Stomach (tissue), 9 donors: ENCODE data around the gene TSC22D4. TPM values are rescaled to one million over a fixed set of nuclear protein-coding genes. Genes with fewer than 3 reads are reported as not detected.

Source experiments
- DNase-seq, 2 donors: peaks; one replicate each; pipeline versions ENCODE4 v3.0.0 to v3.0.0-alpha.2; 2013 to 2019
- H3K27ac ChIP-seq, 5 donors: fragments of 200-600 bp in 4 of 5; sonication (generic) in 4 of 5; one replicate each; pipeline ENCODE4 v1.5.1; 2013 to 2019; ENCODE audit warnings: mild to moderate bottlenecking in 1 of 5, moderate library complexity in 1 of 5
- H3K27me3 ChIP-seq, 3 donors: fragments of 200-600 bp; sonication (generic); one replicate each; pipeline ENCODE4 v1.5.1; 2017 to 2019; ENCODE audit warnings: mixed run types in 1 of 3
- H3K36me3 ChIP-seq, 4 donors: fragments of 200-600 bp; sonication (generic); 1 replicate in 3 of 4; 2 replicates in 1 of 4; pipeline ENCODE4 v1.5.1; 2016 to 2019
- H3K4me1 ChIP-seq, 4 donors: fragments of 200-600 bp; sonication (generic); one replicate each; pipeline ENCODE4 v1.5.1; 2016 to 2019
- H3K4me3 ChIP-seq, 4 donors: fragments of 200-600 bp; sonication (generic) in 3 of 4; one replicate each; pipeline ENCODE4 v1.5.1; 2016 to 2019; ENCODE audit warnings: mild to moderate bottlenecking in 1 of 4
- H3K9me3 ChIP-seq, 4 donors: fragments of 200-600 bp; sonication (generic); one replicate each; pipeline ENCODE4 v1.5.1; 2016 to 2019
- CTCF ChIP-seq, 7 experiments: fragments of 450-650 bp in 4 of 7; fragments of 200-600 bp in 3 of 7; sonication (generic) in 3 of 7; IDR thresholded peaks; one replicate each; pipeline ENCODE4 v1.5.1; 2016 to 2019; ENCODE audit warnings: antibody characterized with exemption in 7 of 7, control low read depth in 2 of 7, mild to moderate bottlenecking in 1 of 7
- EP300 ChIP-seq: sonication (generic); formaldehyde crosslinking; IDR thresholded peaks from one replicate; pipeline ENCODE4 v1.6.1; 2017; ENCODE audit warnings: antibody characterized with exemption
- POLR2A ChIP-seq, 4 donors: fragments of 450-650 bp; IDR thresholded peaks; one replicate each; pipeline ENCODE4 v1.6.1; 2016; ENCODE audit warnings: antibody characterized with exemption in 4 of 4, control low read depth in 2 of 4, mild to moderate bottlenecking in 1 of 4, moderate library complexity in 1 of 4
- POLR2AphosphoS5 ChIP-seq, 3 donors: sonication (generic); formaldehyde crosslinking; IDR thresholded peaks; one replicate each; pipeline ENCODE4 v1.6.1; 2016; ENCODE audit warnings: antibody characterized with exemption in 3 of 3
- WGBS, 5 donors: extraction: QIAGEN DNeasy Blood & Tissue Kit in 3 of 5; methylation state at CpG; one replicate each; pipeline versions ENCODE4 v1.1.5 to v1.1.7; 2013 to 2018; 5-methylcytosine and 5-hydroxymethylcytosine counted together
- intact Hi-C: fragments of 100-400 bp; cut with DNase I; formaldehyde crosslinking; loops from one replicate; pipeline ENCODE4 v1.15.1; 2023; ENCODE audit warnings: low total_unique reads
- polyA plus RNA-seq, 3 donors: library from polyadenylated mRNA; stranded (reverse); fragments of 200-250 nt; gene quantifications; one replicate each; pipeline ENCODE4 v1.2.3, GENCODE V29; 2013
- total RNA-seq, 5 donors: library from RNA; depleted of rRNA; stranded (reverse); fragments of >200 nt; gene quantifications; one replicate each; pipeline versions ENCODE4 v1.1.0 to v1.2.3, GENCODE V29; 2014 to 2016
- donor health status: healthy with polysubstance abuse.
- donor health status: Bipolar disorder and iron deficiency.
- donor health status: healthy.

Gene TSC22D4
- total and polyA plus RNA-seq, 8 donors: 9.4 to 120 (median 31.5) TPM

GRCh38 chr7:100428199-100428966, 50.6 kb downstream of the TSC22D4 start, which contains the start of gene ZCWPW1:
Gene ZCWPW1, minus strand, starts transcription at chr7:100428703. Its CDS starts 8,054 bp downstream, at chr7:100420649.
- 0 to 2% (median 1%) methylated on average over 62 to 66 of the region's 66 CpGs for WGBS, 5 donors
- intact Hi-C loops: no loop called here

GRCh38 chr7:100427762-100428198, 51.2 kb downstream of the TSC22D4 start:
- Histone ChIP-seq H3K9me3 (no peaks in the 10 kb centered on the region), H3K4me3 (peak overlapping the region; percentile 76 to 99 (median 85)), H3K27me3 (no peaks in the 10 kb centered on the region), H3K36me3 (peaks cover 0 to 23% (median 10%) of the 10 kb centered on the region in 4 donors), H3K27ac (peak overlapping the region; percentile 98 to 100 (median 100)), H3K4me1 (peaks cover 25 to 35% (median 33%) of the 10 kb centered on the region in 4 donors)
- intact Hi-C loops: no loop called here
- TF ChIP-seq EP300 (no peak), POLR2A (IDR thresholded peaks at IDR 0.05) (no peak), CTCF (IDR thresholded peaks at IDR 0.05) (no peak), POLR2AphosphoS5 (IDR thresholded peaks at IDR 0.05) (no peak)
- WGBS, 5 donors: 48 to 53% (median 52%) methylated on average over 16 of the region's 16 CpGs
- DNase-seq: no peak

More at GRCh38 chr7:100428199-100428966, 50.6 kb downstream of the TSC22D4 start, which contains the start of gene ZCWPW1:
- peak; percentile 95 to 99 for DNase-seq
- H3K4me3 ChIP-seq: peak within 1 kb of the TSS; percentile 76 to 99 (median 85)
- peaks cover 25 to 41% (median 39%) of the 10 kb centered on the region in 4 donors for H3K4me1 ChIP-seq
- H3K27ac ChIP-seq: peak within 1 kb of the TSS; percentile 98 to 100 (median 100)
- TF ChIP-seq CTCF (IDR thresholded peaks at IDR 0.05) (peak in 1 of 7 experiments; percentile 5), POLR2A (IDR thresholded peaks at IDR 0.05) (peak in 3 of 4 donors; percentile 99 to 100 (median 100)), EP300 (no peak), POLR2AphosphoS5 (IDR thresholded peaks at IDR 0.05) (peak; percentile 100)
- H3K9me3 ChIP-seq: no peaks in the 10 kb centered on the region
- no peaks in the 10 kb centered on the region for H3K27me3 ChIP-seq
- peaks cover 4 to 27% (median 16%) of the 10 kb centered on the region in 4 donors for H3K36me3 ChIP-seq

- Histone ChIP-seq H3K36me3 (peaks cover 0 to 14% (median 5%) of the 10 kb centered on the region in 4 donors), H3K4me3 (no peak overlapping the region), H3K9me3 (no peaks in the 10 kb centered on the region), H3K27ac (no peak overlapping the region), H3K4me1 (peaks cover 16 to 22% (median 21%) of the 10 kb centered on the region in 4 donors), H3K27me3 (no peaks in the 10 kb centered on the region)
- DNase-seq: no peak
- intact Hi-C loops: no loop called here
- TF ChIP-seq CTCF (IDR thresholded peaks at IDR 0.05) (no peak), EP300 (no peak), POLR2A (IDR thresholded peaks at IDR 0.05) (no peak), POLR2AphosphoS5 (IDR thresholded peaks at IDR 0.05) (no peak)
These were observed 52.5 kb downstream of the TSC22D4 start for GRCh38 chr7:100426516-100426915.

GRCh38 chr7:100425347-100425746, 53.7 kb downstream of the TSC22D4 start:
- H3K27ac ChIP-seq: no peak overlapping the region
- DNase-seq: no peak
- H3K4me1 ChIP-seq: peaks cover 4 to 10% (median 9%) of the 10 kb centered on the region in 4 donors
- H3K36me3 ChIP-seq: peaks cover 0 to 6% (median 2%) of the 10 kb centered on the region in 4 donors
- no peaks in the 10 kb centered on the region for H3K9me3 ChIP-seq
- WGBS, 5 donors: 30 to 73% (median 66%) methylated on average over 1 of the region's 1 CpG
- TF ChIP-seq POLR2A (IDR thresholded peaks at IDR 0.05) (no peak), EP300 (no peak)
- no peaks in the 10 kb centered on the region for H3K27me3 ChIP-seq
- H3K4me3 ChIP-seq: no peak overlapping the region
- intact Hi-C loops: no loop called here
